Stimulated activated CD8-positive, alpha-beta memory T cell treated with anti-CD3 and anti-CD28 coated beads, Interleukin-7, amount 100 ng/mL, for 48 hours (primary cell): ENCODE results near the gene ZNF77.
"Not testable (repeated sequence)": the region's sequence is repeated elsewhere in the genome, so short reads cannot be mapped to it uniquely, and the experiment has no call there.

Source experiments
- DNase-seq, 2 donors: peaks; one replicate each; pipeline ENCODE4 v3.0.0-alpha.2; 2020; ENCODE audit warnings: low read depth in 1 of 2; ENCODE audit errors: extremely low read depth in 1 of 2

The ZNF77 gene

DNA sequence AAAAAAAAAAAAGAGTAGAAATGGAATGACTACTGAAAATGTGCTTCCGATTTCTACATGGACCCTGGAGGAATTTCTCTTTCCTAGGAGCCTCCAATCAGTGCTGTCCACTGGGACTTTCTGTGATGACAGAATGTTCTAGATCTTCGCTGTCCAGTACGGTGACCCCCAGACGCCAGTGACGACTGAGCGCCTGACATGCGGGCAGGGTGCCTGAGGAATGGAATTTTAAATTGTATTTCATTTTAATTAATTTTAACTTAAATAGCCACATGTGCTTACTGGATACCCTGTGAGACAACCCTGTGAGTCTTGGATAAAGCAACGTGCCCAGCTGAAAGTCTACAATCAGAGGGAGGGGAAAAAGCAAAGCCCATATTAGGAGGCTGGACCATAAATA lies 28.5 kb upstream of the ZNF77 start:
- no peak for DNase-seq

DNA sequence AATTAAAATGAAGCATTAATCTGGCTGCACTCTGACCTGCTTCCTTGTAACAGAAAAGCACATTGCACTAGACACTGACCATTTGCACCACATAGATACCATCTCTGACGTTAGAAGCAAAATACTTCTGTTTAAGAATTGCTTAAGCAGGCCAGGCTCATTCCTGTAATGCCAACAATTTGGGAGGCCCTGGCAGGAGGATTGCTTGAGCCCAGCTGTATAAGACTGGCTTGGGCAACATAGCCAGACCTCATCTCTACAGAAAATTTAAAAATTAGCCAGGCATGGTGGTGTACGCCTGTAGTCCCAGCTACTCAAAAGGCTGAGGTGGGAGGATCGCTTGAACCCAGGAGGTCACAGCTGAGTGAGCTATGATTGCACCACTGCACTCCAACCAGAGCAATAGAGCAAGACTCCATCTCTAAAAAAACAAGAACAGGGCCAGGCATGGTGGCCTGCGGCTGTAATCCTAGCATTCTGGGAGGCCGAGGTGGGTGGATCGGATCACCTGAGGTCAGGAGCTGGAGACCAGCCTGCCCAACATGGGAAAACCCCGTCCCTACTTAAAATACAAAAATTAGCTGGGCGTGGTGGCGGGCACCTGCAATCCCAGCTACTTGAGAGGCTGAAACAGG lies 25.5 kb upstream of the ZNF77 start:
- DNase-seq = no peak

DNA sequence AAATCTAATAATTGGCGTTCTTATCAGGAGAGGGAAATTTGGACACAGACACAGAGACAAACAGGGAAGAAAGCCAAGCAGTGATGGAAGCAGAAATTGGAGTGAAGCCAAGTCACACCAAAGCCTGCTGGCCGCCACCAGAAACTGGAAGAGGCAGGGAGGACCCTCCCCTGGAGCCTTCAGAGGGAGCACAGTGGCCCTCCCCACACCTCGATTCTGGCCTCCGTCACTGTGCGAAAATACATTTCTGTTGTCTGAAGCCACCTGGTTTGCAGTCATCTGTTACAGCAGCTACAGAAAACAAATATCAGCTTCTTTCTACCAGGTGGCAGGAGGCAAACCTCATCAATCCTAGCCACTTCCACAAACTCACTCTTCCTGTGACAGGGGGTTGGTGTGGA lies 24.3 kb upstream of the ZNF77 start:
- no peak for DNase-seq

DNA sequence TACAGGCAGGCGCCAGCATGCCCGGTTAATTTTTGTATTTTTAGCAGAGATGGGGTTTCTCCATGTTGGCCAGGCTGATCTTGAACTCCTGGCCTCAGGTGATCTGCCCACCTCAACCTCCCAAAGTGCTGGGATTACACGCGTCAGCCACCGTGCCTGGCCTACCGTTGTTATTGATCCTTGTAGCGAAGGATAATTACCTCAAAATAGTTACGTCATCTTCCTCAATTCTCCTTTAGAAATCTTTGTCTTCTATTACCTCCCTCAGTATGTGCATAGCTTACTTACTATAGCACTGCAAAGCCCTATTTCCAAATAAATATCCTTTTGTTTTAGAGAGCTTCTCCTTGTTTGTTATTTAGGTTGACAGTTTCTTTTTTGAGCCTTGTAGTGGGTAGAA lies 23.2 kb upstream of the ZNF77 start:
- no peak for DNase-seq

DNA sequence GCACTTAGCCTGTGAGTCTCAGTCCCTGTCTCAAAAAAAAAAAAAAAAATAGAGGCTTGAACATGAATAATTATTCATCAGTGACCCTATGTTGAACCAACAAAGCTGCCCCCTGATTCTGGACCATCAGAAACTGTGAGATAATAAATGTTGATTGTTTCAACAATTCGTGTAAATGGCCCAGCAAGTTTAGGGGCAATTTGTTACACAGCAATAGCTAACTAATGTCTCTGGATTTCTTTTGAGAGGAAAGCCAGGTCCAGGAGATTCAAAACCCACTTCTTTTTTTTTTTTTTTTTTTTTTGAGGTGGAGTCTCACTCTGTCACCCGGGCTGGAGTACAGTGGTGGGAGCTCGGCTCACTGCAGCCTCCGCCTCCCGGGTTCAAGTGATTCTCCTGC lies 20.1 kb upstream of the ZNF77 start:
- no peak for DNase-seq

DNA sequence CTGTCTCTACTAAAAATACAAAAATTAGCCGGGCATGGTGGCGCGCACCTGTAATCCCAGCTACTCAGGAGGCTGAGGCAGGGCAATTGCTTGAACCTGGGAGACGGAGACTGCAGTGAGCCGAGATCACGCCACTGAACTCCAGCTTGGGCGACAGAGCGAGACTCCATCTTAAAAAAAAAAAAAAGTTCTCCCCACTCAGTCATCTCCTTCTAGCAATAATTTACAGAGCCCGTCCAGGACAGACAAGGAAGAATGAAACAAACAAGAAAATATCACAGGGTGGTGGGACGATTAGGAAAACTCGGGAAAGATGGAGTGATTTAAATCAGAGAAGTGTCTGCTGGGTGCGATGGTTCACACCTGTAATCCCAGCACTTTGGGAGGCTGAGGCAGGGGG lies 18.9 kb upstream of the ZNF77 start:
- DNase-seq = not testable (repeated sequence)

DNA sequence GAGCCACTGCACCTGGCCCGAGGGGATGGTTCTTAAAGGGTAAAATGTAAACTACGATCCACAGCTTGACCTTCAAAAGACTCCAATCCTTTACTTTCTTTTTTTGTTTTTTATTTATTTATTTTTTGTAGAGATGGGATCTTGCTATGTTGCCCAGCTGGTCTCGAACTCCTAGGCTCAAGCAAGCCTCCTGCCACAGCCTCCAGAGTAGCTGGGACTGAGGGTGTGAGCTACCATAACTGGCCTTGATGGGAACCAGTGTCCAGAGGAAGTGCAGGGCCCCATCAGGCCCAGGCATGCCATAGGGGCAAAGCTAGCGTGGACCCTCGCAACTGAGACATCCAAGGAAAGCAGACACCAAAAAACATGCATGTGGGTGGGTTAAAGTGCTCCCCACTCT lies 18.4 kb upstream of the ZNF77 start:
- no peak for DNase-seq

DNA sequence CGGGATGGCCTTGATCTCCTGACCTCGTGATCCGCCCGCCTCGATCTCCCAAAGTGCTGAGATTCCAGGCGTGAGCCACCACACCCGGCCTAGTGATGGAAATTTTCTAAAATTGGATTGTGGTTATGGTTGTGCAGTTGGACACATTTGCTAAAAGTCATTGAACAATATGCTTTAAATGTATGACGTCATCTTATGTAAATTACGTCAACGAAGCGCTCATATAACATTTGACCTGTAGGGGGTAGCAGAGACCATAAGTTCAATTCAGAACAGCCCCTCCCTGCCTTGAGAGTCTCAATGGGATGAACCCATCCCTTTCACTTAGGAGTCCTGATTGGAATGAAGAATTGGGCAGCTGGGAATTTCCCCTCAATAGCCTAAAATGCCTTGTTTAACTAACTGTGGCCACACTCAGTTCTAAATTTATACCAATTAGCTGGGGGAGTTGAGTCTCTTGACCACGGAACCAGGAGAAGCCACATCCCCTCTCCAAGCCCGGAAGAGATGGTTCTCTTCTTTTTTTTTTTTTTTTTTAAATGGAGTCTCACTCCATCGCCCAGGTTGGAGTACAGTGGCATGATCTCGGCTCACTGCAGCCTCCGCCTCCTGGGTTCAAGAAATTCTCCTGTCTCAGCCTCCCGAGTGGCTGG lies 17.4 kb upstream of the ZNF77 start:
- DNase-seq = peak in 1 of 2 donors; percentile 8

DNA sequence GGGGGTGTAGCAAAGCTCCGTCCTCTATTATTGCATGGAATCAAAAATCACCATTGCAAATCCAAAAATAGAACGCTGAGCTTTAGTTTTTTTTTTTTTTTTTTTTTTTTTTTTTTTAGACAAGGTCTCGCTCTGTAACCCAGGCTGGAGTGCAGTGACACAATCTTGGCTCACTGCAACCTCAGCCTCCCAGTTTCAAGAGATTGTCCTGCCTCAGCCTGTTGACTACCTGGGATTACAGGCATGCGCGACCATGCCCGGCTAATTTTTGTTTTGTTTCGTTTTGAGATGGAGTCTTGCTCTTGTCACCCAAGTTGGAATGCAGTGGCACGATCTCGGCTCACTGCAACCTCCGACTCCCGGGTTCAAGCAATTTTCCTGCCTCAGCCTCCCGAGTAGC lies 15.3 kb upstream of the ZNF77 start:
- DNase-seq = no peak

DNA sequence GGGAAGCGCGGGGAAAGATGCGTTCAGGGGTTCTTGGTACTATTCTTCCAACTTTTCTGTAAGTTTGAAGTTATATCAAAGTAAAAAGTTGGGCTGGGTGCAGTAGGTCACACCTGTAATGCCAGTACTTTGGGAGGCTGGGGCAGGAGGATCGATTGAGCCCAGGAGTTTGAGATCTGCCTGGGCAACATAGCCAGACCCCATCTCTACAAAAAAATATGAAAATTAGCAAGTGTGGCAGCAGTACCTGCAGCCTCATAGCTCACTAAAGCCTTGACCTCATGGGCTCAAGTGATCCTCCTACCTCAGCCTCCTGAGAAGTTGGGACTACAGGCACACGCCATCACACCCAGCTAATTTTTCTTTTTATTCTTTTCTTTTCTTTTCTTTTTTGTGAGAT lies 12.4 kb upstream of the ZNF77 start:
- no peak for DNase-seq

DNA sequence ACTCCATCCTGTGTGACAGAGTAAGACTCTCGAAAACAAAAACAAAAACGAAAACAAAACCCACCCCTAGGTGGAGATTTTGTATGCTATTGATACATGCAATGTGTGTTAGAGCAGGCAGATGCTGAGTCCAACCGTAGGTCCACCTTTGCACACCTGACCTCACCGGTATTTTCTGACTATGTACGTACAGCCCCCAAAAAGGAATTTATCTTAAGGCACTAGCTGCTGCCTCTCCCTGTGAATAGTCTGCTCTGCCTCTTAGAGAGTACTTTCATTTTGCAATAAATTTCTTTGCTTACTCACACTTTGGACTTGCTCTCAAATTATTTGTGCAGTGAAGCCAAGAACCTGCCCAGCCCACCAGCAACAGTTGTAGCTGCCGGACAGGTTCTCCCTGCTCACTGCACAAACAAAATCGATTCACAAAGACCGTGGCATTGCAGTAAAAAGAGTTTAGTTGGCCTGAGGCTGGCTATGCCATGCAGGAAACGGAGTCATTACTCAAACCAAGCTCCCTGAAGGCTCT lies 8.2 kb upstream of the ZNF77 start:
- no peak for DNase-seq

DNA sequence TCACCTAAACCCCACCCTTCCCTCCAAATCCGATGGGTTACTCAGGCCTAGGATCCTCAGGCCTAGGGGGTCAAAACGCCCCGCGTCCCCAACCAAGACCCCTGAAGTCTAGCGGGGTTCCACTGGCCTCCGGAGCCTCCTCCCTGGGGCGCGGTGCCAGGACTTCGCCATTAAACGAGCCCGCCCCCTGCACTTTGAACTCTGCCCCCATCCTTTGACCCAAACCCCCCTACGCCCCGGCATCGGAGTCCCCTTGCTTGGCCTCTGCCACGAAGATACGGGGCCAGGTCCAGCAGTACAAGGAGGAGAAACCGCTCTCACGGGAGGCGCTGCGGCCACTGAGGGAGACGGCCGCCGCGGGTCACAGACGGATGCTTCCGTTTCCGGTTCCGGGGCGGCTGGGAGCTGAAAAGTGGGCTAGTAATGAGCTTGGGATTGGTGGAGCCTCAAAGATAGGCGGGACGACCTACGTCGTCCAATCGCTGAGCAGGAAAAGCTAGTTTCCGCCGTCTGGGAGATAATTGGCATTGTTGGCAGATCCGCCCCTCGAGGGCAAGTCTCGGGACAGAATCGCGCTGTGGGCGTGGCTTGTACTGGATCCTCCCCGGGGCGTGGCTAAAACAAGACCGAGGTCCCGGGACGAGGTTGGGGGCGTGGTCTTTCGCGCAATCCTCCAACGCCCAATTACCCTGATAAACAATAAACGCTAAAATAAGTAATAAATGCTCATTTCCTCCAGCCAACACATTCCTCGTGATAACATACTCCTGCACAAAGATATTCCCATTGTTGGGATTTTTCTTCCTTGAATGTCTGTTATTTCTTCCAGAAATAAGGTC lies 5.7 kb upstream of the ZNF77 start:
- DNase-seq = peak; percentile 99

DNA sequence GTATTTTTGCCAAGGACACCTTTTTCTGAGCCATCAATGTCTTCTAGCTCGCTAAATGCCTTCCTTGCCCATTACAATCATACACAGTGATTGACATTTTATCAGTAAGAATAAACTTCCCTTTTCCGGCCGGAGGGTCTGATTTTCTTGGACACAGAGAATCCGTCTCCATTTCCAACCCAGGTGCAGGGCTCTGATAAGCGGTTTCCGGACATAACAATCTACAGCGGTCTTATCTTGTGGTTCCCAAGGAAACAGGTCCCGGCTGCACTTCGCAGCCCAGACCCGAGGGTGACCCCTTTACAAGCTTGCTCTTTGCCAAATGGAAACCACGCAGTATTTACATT lies 5.1 kb upstream of the ZNF77 start:
- no peak for DNase-seq

DNA sequence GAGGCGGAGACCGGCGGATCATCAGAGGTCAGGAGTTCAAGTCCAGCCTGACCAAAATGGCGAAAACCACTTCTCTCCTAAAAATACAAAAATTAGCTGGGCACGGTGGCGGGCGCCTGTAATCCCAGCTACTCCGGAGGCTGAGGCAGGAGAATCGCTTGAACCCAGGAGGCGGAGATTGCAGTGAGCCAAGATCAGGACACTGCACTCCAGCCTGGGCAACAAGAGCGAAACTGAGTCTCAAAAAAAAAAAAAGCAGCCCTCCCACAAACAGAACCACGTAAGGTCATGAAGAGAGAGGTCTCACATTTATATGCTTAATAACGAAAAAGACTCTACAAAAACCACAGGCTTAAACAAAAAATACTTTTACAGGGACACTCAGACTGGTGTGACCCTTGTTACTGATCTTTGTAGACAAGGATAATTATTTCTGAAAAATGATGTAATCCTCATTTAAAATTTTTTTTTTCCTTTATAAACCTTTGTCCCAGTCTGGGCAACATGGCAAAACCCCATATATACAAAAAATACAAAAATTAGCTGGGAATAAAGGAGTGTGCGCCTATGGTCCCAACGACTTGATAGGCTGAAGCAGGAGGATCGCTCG lies 909 bp upstream of the ZNF77 start:
- DNase-seq = no peak

DNA sequence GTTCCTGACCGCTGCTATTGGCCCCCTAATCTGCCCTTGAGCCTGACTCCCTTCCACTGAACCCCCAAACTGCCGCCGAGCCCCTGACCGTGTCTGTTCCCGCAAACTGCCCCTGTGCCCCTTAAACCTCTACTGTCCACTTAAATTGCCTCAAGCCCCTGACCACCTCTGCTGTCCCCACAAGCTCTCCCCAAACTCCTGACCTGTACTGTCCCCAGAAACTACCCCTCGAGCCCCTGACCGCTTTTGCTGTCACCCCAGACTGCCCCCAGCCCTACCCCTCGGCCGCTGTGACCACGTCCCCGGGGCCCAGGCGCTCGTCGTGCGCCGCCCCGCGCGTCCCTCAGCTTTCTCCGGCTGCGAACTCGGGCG lies 382 bp downstream of the ZNF77 start:
- no peak for DNase-seq

DNA sequence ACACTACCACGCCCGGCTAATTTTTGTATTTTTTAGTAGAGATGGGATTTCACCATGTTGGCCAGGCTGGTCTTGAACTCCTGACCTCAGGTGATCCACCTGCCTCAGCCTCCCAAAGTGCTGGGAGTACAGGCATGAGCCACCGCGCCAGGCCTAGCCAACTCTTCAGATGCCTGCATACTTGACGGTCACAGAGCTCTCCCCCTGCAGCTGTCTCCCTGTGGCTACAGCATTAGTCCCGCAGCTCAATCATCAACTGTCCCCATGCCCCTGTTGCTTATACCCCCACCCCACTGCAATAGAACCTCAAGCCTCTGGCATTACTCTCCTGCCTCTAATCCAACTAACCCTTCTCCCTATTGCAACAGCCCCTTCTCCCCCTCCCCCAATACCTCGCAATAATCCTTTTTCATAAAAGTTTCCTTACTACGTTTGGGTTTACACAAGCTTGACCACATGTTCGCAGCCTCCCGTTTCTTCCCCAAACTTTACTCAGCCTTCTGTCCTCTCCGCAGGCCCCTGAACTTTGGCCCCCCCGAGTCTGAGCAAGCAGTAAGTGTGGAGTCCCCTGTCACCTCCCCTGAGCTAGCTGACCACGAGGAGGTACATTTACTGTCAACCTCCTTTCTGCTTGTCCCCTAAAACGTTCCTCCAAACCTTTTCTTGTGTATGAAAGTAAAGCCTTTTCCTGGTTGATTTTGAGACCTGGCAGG lies 1.7 kb downstream of the ZNF77 start:
- no peak for DNase-seq

DNA sequence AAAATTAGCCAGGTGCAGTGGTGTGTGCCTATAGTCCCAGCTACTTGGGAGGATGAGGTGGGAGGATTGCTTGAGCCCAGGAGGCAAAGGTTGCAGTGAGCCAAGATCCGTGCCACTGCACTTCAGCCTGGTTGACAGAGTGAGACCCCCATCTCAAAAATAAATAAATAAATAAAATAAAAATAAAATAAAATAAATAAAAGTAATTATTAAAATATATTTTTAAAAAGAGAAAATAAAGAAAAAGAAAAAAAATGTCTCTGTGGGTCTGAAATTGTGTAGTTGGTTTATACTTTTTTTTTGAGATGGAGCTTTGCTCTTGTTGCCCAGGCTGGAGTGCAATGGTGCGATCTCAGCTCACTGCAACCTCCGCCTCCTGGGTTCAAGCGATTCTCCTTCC lies 8.9 kb downstream of the ZNF77 start:
- not testable (repeated sequence) for DNase-seq

DNA sequence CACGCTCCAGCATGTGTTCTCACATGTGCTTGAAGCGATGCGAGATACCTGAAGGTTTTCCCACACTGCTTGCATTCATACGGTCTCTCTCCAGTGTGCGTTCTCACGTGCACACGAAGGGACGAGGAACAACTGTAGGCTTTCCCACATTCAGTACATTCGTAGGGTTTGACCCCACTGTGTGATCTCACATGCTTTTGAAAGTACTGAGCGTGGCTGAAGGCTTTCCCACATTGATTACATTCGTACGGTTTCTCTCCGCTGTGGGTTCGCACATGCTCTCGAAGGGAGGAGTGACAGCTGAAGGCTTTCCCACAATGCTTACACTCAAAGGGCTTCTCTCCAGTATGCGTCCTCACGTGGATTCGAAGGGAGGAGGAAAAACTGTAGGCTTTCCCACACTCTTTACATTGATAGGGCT lies 11.3 kb downstream of the ZNF77 start:
- DNase-seq = no peak

DNA sequence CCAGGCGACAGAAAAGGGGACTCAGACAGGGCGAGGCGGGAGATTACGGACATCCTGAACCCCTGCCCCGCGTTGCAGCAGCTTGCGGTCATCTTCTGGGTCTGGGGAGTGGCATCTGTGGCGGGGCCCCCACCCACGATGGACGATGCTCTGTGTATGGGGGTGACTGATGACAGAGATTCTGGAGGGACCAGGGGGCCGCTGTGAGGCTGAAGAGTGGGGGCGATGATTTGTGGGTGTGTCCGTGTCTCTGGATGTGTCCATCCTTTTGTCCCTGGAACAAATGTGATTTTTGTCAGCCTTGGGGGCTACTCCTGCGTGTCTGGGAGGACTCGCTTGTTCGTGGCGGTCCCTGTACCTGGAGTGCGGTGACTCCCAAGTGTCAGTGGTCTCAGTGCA lies 17.7 kb downstream of the ZNF77 start:
- DNase-seq = no peak

DNA sequence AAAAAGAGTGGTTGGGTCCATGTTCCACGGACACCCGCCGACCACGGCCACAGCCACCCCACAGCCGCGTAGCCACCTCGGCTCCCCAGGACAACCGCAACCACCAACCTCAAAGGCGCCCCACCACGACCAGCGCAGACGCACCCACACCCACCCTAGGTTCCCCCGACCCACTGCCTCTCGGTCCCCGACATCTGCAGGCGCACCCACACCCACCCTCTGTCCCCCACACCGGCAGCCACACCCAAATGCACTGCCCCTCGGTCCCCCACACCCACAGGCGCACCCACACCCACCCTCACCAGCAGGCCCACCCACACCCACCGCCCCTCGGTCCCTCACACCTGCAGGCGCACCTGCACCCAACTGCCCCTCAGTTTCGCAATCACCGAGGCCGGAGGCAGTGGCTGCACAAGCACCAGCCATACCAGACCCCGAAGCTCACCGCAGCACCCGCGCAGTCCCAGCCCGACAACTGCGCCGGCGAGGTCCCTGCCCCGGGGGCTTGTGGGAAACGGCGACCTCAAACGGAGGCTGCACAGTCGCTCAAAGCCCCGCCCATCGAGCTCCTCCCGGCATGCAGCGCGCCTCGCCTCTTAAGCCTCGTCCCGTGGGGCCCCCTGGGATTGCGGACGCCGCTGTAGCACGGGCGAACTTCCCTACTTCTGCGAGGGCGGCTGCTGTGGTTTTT lies 18.3 kb downstream of the ZNF77 start:
- no peak for DNase-seq
